ENCODE data around the gene WDR82. TPM values are rescaled to one million over a fixed set of nuclear protein-coding genes. Genes with fewer than 3 reads are reported as not detected.

WDR82 gene
- total and polyA plus RNA-seq, 2 of the 8 experiments (the other 6 are each of a cell fraction or from before 2014, with no cell fraction given): 33.5 to 82.7 TPM

- Histone ChIP-seq H2AK5ac (ENCODE audit: low read depth, low read length) (no peak overlapping the region), H4K5ac (ENCODE audit: insufficient read length, low read depth, low read length) (no peak overlapping the region), H2BK120ac (replicated peaks; ENCODE audit: low read depth, low read length) (no peak overlapping the region), H2BK20ac (ENCODE audit: low read length) (no peak overlapping the region), H3K18ac (ENCODE audit: extremely low read depth, low read length) (no peak overlapping the region), H4K20me1 (replicated peaks in 1 of 2; ENCODE audit: control insufficient read depth in 1 of 2, insufficient read depth in 2 of 2, low read length in 2 of 2) (no peaks in the 10 kb centered on the region), H3K4me3 (ENCODE audit: extremely low read depth in 1 of 4, insufficient read depth in 2 of 4, low read depth in 3 of 4, low read length in 4 of 4) (no peak overlapping the region), H4K8ac (ENCODE audit: extremely low read depth, insufficient read depth, low read length) (no peak overlapping the region), H2BK15ac (ENCODE audit: low read length) (no peak overlapping the region; the same call in 1 of the 2 replicates), H3K79me2 (ENCODE audit: control insufficient read depth in 1 of 2, insufficient read depth in 2 of 2, low read length in 2 of 2) (no peaks in the 10 kb centered on the region), H3K79me1 (ENCODE audit: low read depth, low read length) (no peaks in the 10 kb centered on the region), H3K9me3 (ENCODE audit: insufficient read depth in 2 of 2, low read depth in 1 of 2, low read length in 1 of 2) (no peaks in the 10 kb centered on the region), H3K4me1 (replicated peaks in 1 of 4; ENCODE audit: control insufficient read depth in 3 of 4, insufficient read depth in 4 of 4, low read length in 3 of 4) (peaks cover 0 to 3% (median 3%) of the 10 kb centered on the region in 4 experiments; a peak in 5 of 7 replicates), H3K4me2 (ENCODE audit: insufficient read depth in 1 of 2, low read depth in 2 of 2, low read length in 2 of 2) (no peak overlapping the region), H3K56ac (replicated peaks; ENCODE audit: insufficient read length, low read depth, low read length) (no peak overlapping the region), H4K91ac (replicated peaks; ENCODE audit: insufficient read length, low read length) (peak overlapping the region; percentile 56), H2BK12ac (ENCODE audit: low read depth, low read length) (0 out of 2 replicates have a peak overlapping the region, but pooled peaks have one; percentile 17), H3K27me3 (replicated peaks in 1 of 4; ENCODE audit: control insufficient read depth in 3 of 4, extremely low read depth in 1 of 4, insufficient read depth in 3 of 4, low read length in 3 of 4) (peaks cover 0 to 10% (median 6%) of the 10 kb centered on the region in 4 experiments; a peak in 3 of 7 replicates), H3K27ac (ENCODE audit: low read depth, low read length) (no peak overlapping the region), H2BK5ac (ENCODE audit: low read depth, low read length) (no peak overlapping the region), H3K14ac (ENCODE audit: insufficient read length) (no peak overlapping the region), H3K36me3 (ENCODE audit: control insufficient read depth in 2 of 4, insufficient read depth in 4 of 4, low read length in 3 of 4) (no peaks in the 10 kb centered on the region), H3K9ac (replicated peaks in 1 of 4; ENCODE audit: extremely low read depth in 1 of 4, low read depth in 3 of 4, low read length in 3 of 4) (no peak overlapping the region), H3K4ac (replicated peaks; ENCODE audit: insufficient read length, low read depth, low read length) (no peak overlapping the region), H3K23me2 (ENCODE audit: low read depth, low read length) (peaks cover 4% of the 10 kb centered on the region; the same call in 1 of the 2 replicates), H3K23ac (ENCODE audit: insufficient read length) (no peak overlapping the region), H2AFZ (ENCODE audit: low read length) (no peak overlapping the region)
- 86% methylated on average over 3 of the region's 4 CpGs; no CpG with 5 or more reads in 1 of the 2 experiments for WGBS, 2 experiments (ENCODE audit: extremely low coverage in 1 of 2, insufficient coverage in 1 of 2, insufficient read length in 1 of 2, insufficient replicate concordance in 2 of 2, low coverage in 1 of 2, low lambda C conversion rate in 2 of 2, missing lambda C conversion rate in 1 of 2)
- ChIA-PET CTCF (ENCODE audit: partially characterized antibody) (interaction anchor here (1.6 to 1.9 kb wide), 2 partner anchors 22 to 71 kb away, joined by 4 to 8 read pairs; no protein-coding TSS in a partner anchor), POLR2A (ENCODE audit: partially characterized antibody) (interaction anchor here (0.5 to 0.8 kb wide), 2 partner anchors 28 to 74 kb away, joined by 3 read pairs; no protein-coding TSS in a partner anchor)
- FAIRE-seq (no peak), DNase-seq (ENCODE audit: low read depth in 1 of 2, low spot score in 2 of 2) (no peak)
- TF ChIP-seq RAD21 (IDR thresholded peaks at IDR 0.05 in 1 of 2, conservative IDR thresholded peaks at IDR 0.05 in 1 of 2; ENCODE audit: low read depth in 2 of 2, low read length in 2 of 2) (no peak), CREB1 (IDR thresholded peaks at IDR 0.05) (no peak), RFX5 (IDR thresholded peaks at IDR 0.05; ENCODE audit: borderline replicate concordance, low read depth, low read length) (no peak), ASH2L (IDR thresholded peaks at IDR 0.05; ENCODE audit: low read length) (no peak), ATF2 (IDR thresholded peaks at IDR 0.05; ENCODE audit: low read length) (no peak), ATF3 (IDR thresholded peaks at IDR 0.05; ENCODE audit: insufficient read depth, low read depth, low read length) (no peak), CEBPB (IDR thresholded peaks at IDR 0.05; ENCODE audit: low read depth, low read length) (no peak), TBP (IDR thresholded peaks at IDR 0.05; ENCODE audit: low read depth, low read length) (no peak), ZNF274 (IDR thresholded peaks at IDR 0.05; ENCODE audit: borderline replicate concordance, extremely low read depth, low read length) (no peak), RBBP5 (IDR thresholded peaks at IDR 0.05; ENCODE audit: borderline replicate concordance, low read depth, low read length) (no peak), RNF2 (IDR thresholded peaks at IDR 0.05; ENCODE audit: borderline replicate concordance, low read depth, low read length, missing control alignments, poor library complexity, severe bottlenecking) (no peak)
These were observed 35.3 kb upstream of the WDR82 start for GRCh38 chr3:52313774-52314188.
